Measurements from ENCODE around the gene USP47.

USP47 gene

DNA sequence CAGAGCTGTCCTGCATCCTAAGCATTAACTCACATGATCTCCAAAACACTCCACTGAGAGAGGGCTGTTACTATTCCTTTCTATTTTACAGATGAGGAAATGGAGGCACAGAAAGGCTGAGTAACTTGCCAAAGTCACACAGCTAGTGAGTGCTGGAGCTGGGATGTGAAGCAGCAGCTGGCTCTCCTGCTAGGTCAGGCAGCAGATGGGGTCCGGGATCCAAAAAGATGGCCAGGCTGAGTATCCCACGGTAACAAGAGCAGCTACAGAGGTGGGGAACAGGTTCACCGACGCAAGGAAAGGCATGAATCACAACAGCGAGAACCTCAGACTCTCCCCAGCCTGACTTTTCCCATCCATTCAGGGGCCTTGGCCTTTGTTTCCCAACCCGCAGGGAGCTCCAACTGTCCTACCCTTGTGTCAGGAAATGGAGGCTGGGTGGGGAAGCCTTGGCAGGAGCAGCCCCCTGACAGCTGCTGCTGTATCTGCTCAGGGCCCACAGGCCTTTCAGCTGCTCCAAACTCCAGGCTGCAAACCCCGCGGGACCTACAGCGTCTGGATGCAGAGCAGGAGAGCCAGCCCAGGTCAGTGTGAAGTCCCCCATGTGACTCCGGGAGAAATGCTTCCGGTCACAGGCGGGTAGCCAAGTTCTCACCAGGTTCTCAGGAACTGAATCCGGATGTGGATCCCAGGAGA is 137.2 kb downstream of the USP47 start:
- no peak for TF ChIP-seq CTCF (conservative IDR thresholded peaks at IDR 0.05; ENCODE audit: low read depth, low read length)
- peak; percentile 88 for DNase-seq (ENCODE audit: low read depth)
- no peak overlapping the region for H3K4me3 ChIP-seq (ENCODE audit: low read depth, low read length)

- no peak for TF ChIP-seq CTCF (conservative IDR thresholded peaks at IDR 0.05; ENCODE audit: low read depth, low read length)
- no peak overlapping the region for H3K4me3 ChIP-seq (ENCODE audit: low read depth, low read length)
- peak; percentile 90 for DNase-seq (ENCODE audit: low read depth)
Measured at GRCh38 chr11:11979488-11980117, 137.8 kb downstream of the USP47 start.

DNA sequence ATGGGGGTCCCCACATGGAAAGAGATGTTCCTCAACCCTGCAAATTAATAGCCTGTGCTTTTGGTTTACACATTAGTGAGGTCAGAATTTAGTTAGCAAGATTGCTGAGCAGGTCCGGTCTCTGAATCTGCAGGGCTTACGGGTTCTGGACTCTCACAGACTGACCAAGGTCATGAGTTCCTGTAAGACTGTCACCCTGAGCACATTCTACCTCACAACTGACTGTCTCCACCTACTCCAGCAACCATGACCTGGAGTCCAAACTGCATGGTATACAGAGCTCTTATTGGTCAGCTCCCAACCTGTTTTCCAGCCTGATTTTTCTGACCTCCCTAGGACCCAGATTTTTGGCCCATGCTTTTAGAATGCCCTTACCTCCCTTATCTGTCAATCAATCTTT is 138.4 kb downstream of the USP47 start:
- TF ChIP-seq CTCF (conservative IDR thresholded peaks at IDR 0.05; ENCODE audit: low read depth, low read length): no peak
- no peak overlapping the region for H3K4me3 ChIP-seq (ENCODE audit: low read depth, low read length)
- peak; percentile 47 for DNase-seq (ENCODE audit: low read depth)

GRCh38 chr11:11980841-11981308 is 139.1 kb downstream of the USP47 start:
- TF ChIP-seq CTCF (conservative IDR thresholded peaks at IDR 0.05; ENCODE audit: low read depth, low read length): no peak
- no peak overlapping the region for H3K4me3 ChIP-seq (ENCODE audit: low read depth, low read length)
- DNase-seq (ENCODE audit: low read depth): peak; percentile 81

DNA sequence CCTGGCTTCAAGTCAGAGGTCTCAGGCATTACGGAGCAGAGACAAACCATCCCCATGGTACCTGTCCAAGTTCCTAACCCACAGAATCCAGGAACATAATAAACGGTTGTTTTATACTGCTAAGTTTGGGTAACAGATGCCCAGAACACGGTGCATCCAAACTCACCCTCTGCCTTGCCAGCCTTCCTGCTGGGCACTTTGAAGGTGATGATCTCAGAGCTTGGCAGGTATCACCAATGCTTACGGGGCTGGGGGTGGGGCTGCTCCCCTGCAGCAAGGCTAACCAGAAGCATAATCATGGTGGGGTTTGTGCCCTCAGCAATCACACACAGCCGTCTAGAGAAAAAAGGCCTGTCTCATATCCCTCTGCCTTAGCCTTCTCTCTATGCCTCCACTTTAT is 139.6 kb downstream of the USP47 start:
- no peak for DNase-seq (ENCODE audit: low read depth)

DNA sequence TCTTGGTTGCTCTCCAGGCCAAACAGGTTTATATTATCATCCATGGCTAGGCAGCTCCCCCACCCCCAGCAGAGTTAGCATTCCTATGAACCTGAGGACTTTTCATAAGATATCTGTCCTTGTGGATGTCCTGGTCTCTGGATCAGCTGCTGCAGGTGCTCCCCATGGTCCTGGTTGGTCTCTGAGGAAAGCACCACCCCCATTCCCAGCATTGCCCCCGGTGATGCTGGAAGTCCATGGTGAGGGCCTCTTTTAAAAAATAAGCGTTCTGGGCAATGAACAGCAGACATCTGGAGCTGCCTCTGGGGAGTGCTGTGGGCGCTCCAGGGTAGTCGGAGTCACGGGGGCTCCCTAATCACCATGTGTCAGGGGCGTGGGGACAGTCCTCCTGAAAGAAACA is 140.1 kb downstream of the USP47 start:
- no peak for DNase-seq (ENCODE audit: low read depth)
- no peak for TF ChIP-seq CTCF (conservative IDR thresholded peaks at IDR 0.05; ENCODE audit: low read depth, low read length)

More for the DNA sequence above, 139.6 kb downstream of the USP47 start:
- no peak for TF ChIP-seq CTCF (conservative IDR thresholded peaks at IDR 0.05; ENCODE audit: low read depth, low read length)
- H3K4me3 ChIP-seq (ENCODE audit: low read depth, low read length): no peak overlapping the region

GRCh38 chr11:11982461-11982860 is 140.7 kb downstream of the USP47 start:
- DNase-seq (ENCODE audit: low read depth): no peak
- H3K4me3 ChIP-seq (ENCODE audit: low read depth, low read length): no peak overlapping the region
- TF ChIP-seq CTCF (conservative IDR thresholded peaks at IDR 0.05; ENCODE audit: low read depth, low read length): no peak

More for the DNA sequence above, 140.1 kb downstream of the USP47 start:
- H3K4me3 ChIP-seq (ENCODE audit: low read depth, low read length): no peak overlapping the region
